Spleen (tissue), 11 donors: Measurements from ENCODE around the gene INHA. TPM values are rescaled to one million over a fixed set of nuclear protein-coding genes. Genes with fewer than 3 reads are reported as not detected.
A peak's percentile ranks its signal among the peaks of the same experiment; 100 is the strongest.

Experiments
- DNase-seq: peaks from one replicate; pipeline ENCODE4 v3.0.0-alpha.2; 2020
- H3K27ac ChIP-seq, 8 donors: fragments of 200-600 bp; sonication (generic) in 7 of 8; 1 replicate in 4 of 8; 2 replicates in 4 of 8; pipeline versions ENCODE4 v1.5.0 to v1.8.0; 2016 to 2021; ENCODE audit warnings: inconsistent platforms in 4 of 8, mild to moderate bottlenecking in 4 of 8, moderate library complexity in 1 of 8
- H3K27me3 ChIP-seq, 7 donors: fragments of 200-600 bp; sonication (generic) in 6 of 7; replicated peaks in 1 of 7; 1 replicate in 4 of 7; 2 replicates in 3 of 7; pipeline versions ENCODE4 v1.5.0 to v1.8.0; 2016 to 2021; ENCODE audit warnings: inconsistent platforms in 3 of 7, mild to moderate bottlenecking in 1 of 7
- H3K36me3 ChIP-seq, 6 donors: fragments of 200-600 bp; sonication (generic) in 5 of 6; 1 replicate in 4 of 6; 2 replicates in 2 of 6; pipeline versions ENCODE4 v1.5.0 to v1.8.0; 2016 to 2021; ENCODE audit warnings: inconsistent platforms in 2 of 6
- H3K4me1 ChIP-seq, 6 donors: fragments of 200-600 bp; sonication (generic) in 5 of 6; 1 replicate in 3 of 6; 2 replicates in 3 of 6; pipeline versions ENCODE4 v1.5.0 to v1.8.0; 2016 to 2021; ENCODE audit warnings: inconsistent platforms in 3 of 6
- H3K4me3 ChIP-seq, 8 donors: fragments of 200-600 bp; sonication (generic) in 7 of 8; 1 replicate in 4 of 8; 2 replicates in 4 of 8; pipeline versions ENCODE4 v1.5.0 to v1.8.0; 2016 to 2021; ENCODE audit warnings: inconsistent platforms in 4 of 8, mild to moderate bottlenecking in 4 of 8, moderate library complexity in 2 of 8
- H3K9me3 ChIP-seq, 8 donors: fragments of 200-600 bp; sonication (generic) in 7 of 8; 1 replicate in 4 of 8; 2 replicates in 4 of 8; pipeline versions ENCODE4 v1.5.0 to v1.8.0; 2016 to 2021; ENCODE audit warnings: inconsistent platforms in 4 of 8
- CTCF ChIP-seq, 11 experiments: fragments of 200-600 bp in 7 of 11; fragments of 450-650 bp in 4 of 11; sonication (generic) in 4 of 11; IDR thresholded peaks in 8 of 11; conservative IDR thresholded peaks in 3 of 11; 1 replicate in 7 of 11; 2 replicates in 4 of 11; pipeline versions ENCODE4 v1.4.0 to v1.8.0; 2016 to 2021; ENCODE audit warnings: antibody characterized with exemption in 11 of 11, inconsistent platforms in 4 of 11, mild to moderate bottlenecking in 1 of 11
- POLR2A ChIP-seq, 3 donors: fragments of 450-650 bp; IDR thresholded peaks; one replicate each; pipeline ENCODE4 v1.5.1; 2017; ENCODE audit warnings: antibody characterized with exemption in 3 of 3, mild to moderate bottlenecking in 1 of 3
- POLR2AphosphoS5 ChIP-seq, 3 donors: sonication (generic); formaldehyde crosslinking; IDR thresholded peaks; one replicate each; pipeline ENCODE4 v1.5.1; 2017; ENCODE audit warnings: antibody characterized with exemption in 3 of 3
- WGBS, 5 donors: extraction: QIAGEN DNeasy Blood & Tissue Kit in 3 of 5; methylation state at CpG; one replicate each; pipeline versions ENCODE4 v1.1.5 to v1.1.7; 2013 to 2018; 5-methylcytosine and 5-hydroxymethylcytosine counted together
- intact Hi-C: fragments of 100-400 bp; cut with DNase I; formaldehyde crosslinking; loops from one replicate; pipeline ENCODE4 v1.15.0; 2023; ENCODE audit warnings: low total_unique reads
- polyA plus RNA-seq, 3 donors: library from polyadenylated mRNA; stranded (reverse); fragments of 200-250 nt; gene quantifications; one replicate each; pipeline ENCODE4 v1.2.1, GENCODE V29; 2013
- total RNA-seq, 7 donors: library from RNA; depleted of rRNA in 3 of 7; stranded (reverse); fragments of >200 nt in 3 of 7; fragmentation: NEBNext Ultra II Directional in 4 of 7; extraction: Animal tissue kit (Norgen Biotek cat#: 25700) in 4 of 7; gene quantifications; one replicate each; pipeline versions ENCODE4 v1.1.0 to v1.2.1, GENCODE V29; 2016 to 2021
- donor health status: healthy with polysubstance abuse.
- donor health status: DM: no; HTN: no; CAD: no; lungs with moderate emphysema.
- donor health status: DM: no; HTN: no; CAD: no.
- donor health status: Bipolar disorder and iron deficiency.
- donor health status: healthy.
- donor health status: DM: no; HTN: no; CAD: no.
- donor health status: DM: yes; HTN: yes; CAD: no.

INHA gene
- total and polyA plus RNA-seq, 10 donors, result 0.08 to 0.46 (median 0.31) TPM; not detected in 6

- H3K36me3 ChIP-seq, result peaks cover 0 to 20% (median 6%) of the 10 kb centered on the region in 6 donors
- no peak for DNase-seq
- 29 to 69% (median 65%) methylated on average over 6 to 14 of the region's 15 CpGs for WGBS, 5 donors
- no peak overlapping the region for H3K4me3 ChIP-seq
- H3K4me1 ChIP-seq, result peaks cover 11 to 21% (median 17%) of the 10 kb centered on the region in 6 donors
- no peak overlapping the region for H3K27ac ChIP-seq
- TF ChIP-seq CTCF (IDR thresholded peaks at IDR 0.05 in 8 of 11, conservative IDR thresholded peaks at IDR 0.05 in 3 of 11) (no peak), POLR2AphosphoS5 (IDR thresholded peaks at IDR 0.05) (no peak), POLR2A (IDR thresholded peaks at IDR 0.05) (no peak)
- no peaks in the 10 kb centered on the region for H3K9me3 ChIP-seq
- intact Hi-C loops, result loop anchor here (10.0 kb wide), 1 partner anchor 63 kb away; no protein-coding TSS in a partner anchor
- peaks cover 0 to 81% (median 5%) of the 10 kb centered on the region in 7 donors for H3K27me3 ChIP-seq
Measured at GRCh38 chr2:219537657-219538488, 34.2 kb upstream of the INHA start.

- Histone ChIP-seq H3K4me3 (no peak overlapping the region), H3K27ac (no peak overlapping the region), H3K4me1 (peaks cover 11 to 27% (median 23%) of the 10 kb centered on the region in 6 donors), H3K9me3 (no peaks in the 10 kb centered on the region), H3K27me3 (peaks cover 0 to 81% (median 6%) of the 10 kb centered on the region in 7 donors), H3K36me3 (peaks cover 0 to 20% (median 6%) of the 10 kb centered on the region in 6 donors)
- DNase-seq, result no peak
- no peak for TF ChIP-seq POLR2A (IDR thresholded peaks at IDR 0.05)
- TF ChIP-seq POLR2AphosphoS5 (IDR thresholded peaks at IDR 0.05), result no peak
- no peak for TF ChIP-seq CTCF (IDR thresholded peaks at IDR 0.05 in 8 of 11, conservative IDR thresholded peaks at IDR 0.05 in 3 of 11)
- intact Hi-C loops, result loop anchor here (10.0 kb wide), 1 partner anchor 64 kb away; no protein-coding TSS in a partner anchor
- 61 to 78% (median 77%) methylated on average over 6 of the region's 6 CpGs for WGBS, 5 donors
Measured at GRCh38 chr2:219538504-219538951, 33.6 kb upstream of the INHA start.

GRCh38 chr2:219538956-219539788, 32.9 kb upstream of the INHA start:
- peak; percentile 74 for DNase-seq
- Histone ChIP-seq H3K4me1 (peaks cover 15 to 34% (median 30%) of the 10 kb centered on the region in 6 donors), H3K36me3 (peaks cover 0 to 20% (median 6%) of the 10 kb centered on the region in 6 donors), H3K27me3 (peaks cover 0 to 86% (median 7%) of the 10 kb centered on the region in 7 donors), H3K4me3 (no peak overlapping the region), H3K9me3 (no peaks in the 10 kb centered on the region), H3K27ac (no peak overlapping the region)
- WGBS, 5 donors, result 90 to 98% (median 91%) methylated on average over 9 to 32 of the region's 32 CpGs
- no peak for TF ChIP-seq POLR2AphosphoS5 (IDR thresholded peaks at IDR 0.05)
- no peak for TF ChIP-seq CTCF (IDR thresholded peaks at IDR 0.05 in 8 of 11, conservative IDR thresholded peaks at IDR 0.05 in 3 of 11)
- TF ChIP-seq POLR2A (IDR thresholded peaks at IDR 0.05), result no peak
- intact Hi-C loops, result loop anchor here (10.0 kb wide), 1 partner anchor 64 kb away; no protein-coding TSS in a partner anchor
